Astrocyte of the spinal cord (primary cell): ENCODE measurements around the gene C1orf74.
A peak's percentile ranks its signal among the peaks of the same experiment; 100 is the strongest.

Source experiments
- DNase-seq: peaks from one replicate; pipeline ENCODE4 v3.0.0; 2011; ENCODE audit warnings: low read depth, low spot score
- H3K4me3 ChIP-seq: 2 replicates; pipeline ENCODE4 v1.5.1; 2011; ENCODE audit warnings: low read depth, mild to moderate bottlenecking, low read length, moderate library complexity
- CTCF ChIP-seq: IDR thresholded peaks from 2 replicates; pipeline ENCODE4 v1.5.1; 2012; ENCODE audit warnings: low read depth, mild to moderate bottlenecking, low read length, inconsistent platforms
- in situ Hi-C: cut with HindIII; loops from 2 replicates; pipeline ENCODE4 v1.10.0; 2017; ENCODE audit warnings: low sequenced_read_pairs

C1orf74 gene

GRCh38 chr1:209775678-209776077, 8.7 kb downstream of the C1orf74 start:
- in situ Hi-C loops, result no loop called here
- H3K4me3 ChIP-seq, result no peak overlapping the region
- TF ChIP-seq CTCF, result no peak

GRCh38 chr1:209774592-209774991, 9.8 kb downstream of the C1orf74 start:
- DNase-seq, result no peak

More at GRCh38 chr1:209775678-209776077, 8.7 kb downstream of the C1orf74 start:
- no peak for DNase-seq

GRCh38 chr1:209772126-209772525, 12.2 kb downstream of the C1orf74 start:
- no peak for TF ChIP-seq CTCF
- in situ Hi-C loops, result no loop called here
- no peak for DNase-seq
- no peak overlapping the region for H3K4me3 ChIP-seq

More at GRCh38 chr1:209774592-209774991, 9.8 kb downstream of the C1orf74 start:
- H3K4me3 ChIP-seq, result no peak overlapping the region
- in situ Hi-C loops, result no loop called here
- no peak for TF ChIP-seq CTCF

GRCh38 chr1:209770636-209771415, 13.5 kb downstream of the C1orf74 start:
- no peak overlapping the region for H3K4me3 ChIP-seq
- no peak for DNase-seq
- in situ Hi-C loops, result no loop called here
- TF ChIP-seq CTCF, result no peak

GRCh38 chr1:209769971-209770370, 14.4 kb downstream of the C1orf74 start:
- in situ Hi-C loops, result no loop called here
- H3K4me3 ChIP-seq, result no peak overlapping the region
- DNase-seq, result peak; percentile 40
- TF ChIP-seq CTCF, result no peak

GRCh38 chr1:209769171-209769904, 15.0 kb downstream of the C1orf74 start:
- TF ChIP-seq CTCF, result no peak
- in situ Hi-C loops, result no loop called here
- DNase-seq, result peak; percentile 97
- H3K4me3 ChIP-seq, result no peak overlapping the region
